Measurements from ENCODE around the gene CD3D.

The CD3D gene

GRCh38 chr11:118366287-118366686, 23.8 kb upstream of the CD3D start:
- TF ChIP-seq EP300 (IDR thresholded peaks at IDR 0.05; ENCODE audit: borderline replicate concordance) (no peak), RAD21 (IDR thresholded peaks at IDR 0.05; ENCODE audit: low read depth) (no peak), YY1 (IDR thresholded peaks at IDR 0.05; ENCODE audit: low read depth) (no peak), TCF12 (IDR thresholded peaks at IDR 0.05; ENCODE audit: low read depth) (no peak), TAF1 (IDR thresholded peaks at IDR 0.05; ENCODE audit: low read depth) (no peak), TEAD4 (IDR thresholded peaks at IDR 0.05) (no peak), CREB1 (IDR thresholded peaks at IDR 0.05; ENCODE audit: low read depth) (no peak)
- TF ChIP-seq, protein P1, sequence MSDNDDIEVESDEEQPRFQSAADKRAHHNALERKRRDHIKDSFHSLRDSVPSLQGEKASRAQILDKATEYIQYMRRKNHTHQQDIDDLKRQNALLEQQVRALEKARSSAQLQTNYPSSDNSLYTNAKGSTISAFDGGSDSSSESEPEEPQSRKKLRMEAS (IDR thresholded peaks at IDR 0.05), result no peak

DNA sequence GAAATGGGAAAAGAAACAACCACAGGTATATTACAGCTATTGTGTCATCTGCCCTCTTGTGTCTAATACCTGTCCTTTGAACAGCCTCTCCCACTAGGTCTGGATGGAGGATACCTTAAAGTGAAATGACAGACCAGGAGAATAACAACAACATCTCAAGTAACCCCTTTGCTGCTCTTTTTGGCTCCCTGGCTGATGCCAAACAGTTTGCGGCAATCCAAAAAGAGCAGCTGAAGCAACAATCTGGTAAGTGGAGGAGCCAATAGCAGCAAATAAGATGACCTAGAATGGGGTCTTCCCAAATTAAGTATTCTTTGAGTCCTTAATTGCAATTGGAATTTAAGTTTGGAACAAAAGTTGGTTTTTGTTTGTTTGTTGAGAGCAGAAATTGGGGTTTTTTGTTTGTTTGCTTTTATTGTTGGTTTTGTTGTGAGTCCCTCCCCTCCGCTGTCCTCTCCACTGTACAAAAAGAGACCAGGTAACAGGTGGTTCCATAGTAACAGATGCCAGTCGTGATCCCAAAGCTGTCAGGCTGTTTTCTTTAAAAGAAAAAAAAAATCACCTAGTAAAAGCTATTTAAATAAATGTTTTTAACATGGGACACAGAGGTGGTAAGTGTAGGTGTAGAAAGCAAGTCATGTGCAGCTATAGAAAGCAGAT, 22.6 kb upstream of the CD3D start:
- TF ChIP-seq TAF1 (IDR thresholded peaks at IDR 0.05; ENCODE audit: low read depth) (no peak), REST (IDR thresholded peaks at IDR 0.05; ENCODE audit: low read depth) (no peak), RAD21 (IDR thresholded peaks at IDR 0.05; ENCODE audit: low read depth) (no peak), EP300 (IDR thresholded peaks at IDR 0.05; ENCODE audit: borderline replicate concordance) (no peak), TCF12 (IDR thresholded peaks at IDR 0.05; ENCODE audit: low read depth) (no peak), YY1 (IDR thresholded peaks at IDR 0.05; ENCODE audit: low read depth) (no peak), NFIC (IDR thresholded peaks at IDR 0.05) (no peak)
- TF ChIP-seq, protein P1 (IDR thresholded peaks at IDR 0.05), result no peak

DNA sequence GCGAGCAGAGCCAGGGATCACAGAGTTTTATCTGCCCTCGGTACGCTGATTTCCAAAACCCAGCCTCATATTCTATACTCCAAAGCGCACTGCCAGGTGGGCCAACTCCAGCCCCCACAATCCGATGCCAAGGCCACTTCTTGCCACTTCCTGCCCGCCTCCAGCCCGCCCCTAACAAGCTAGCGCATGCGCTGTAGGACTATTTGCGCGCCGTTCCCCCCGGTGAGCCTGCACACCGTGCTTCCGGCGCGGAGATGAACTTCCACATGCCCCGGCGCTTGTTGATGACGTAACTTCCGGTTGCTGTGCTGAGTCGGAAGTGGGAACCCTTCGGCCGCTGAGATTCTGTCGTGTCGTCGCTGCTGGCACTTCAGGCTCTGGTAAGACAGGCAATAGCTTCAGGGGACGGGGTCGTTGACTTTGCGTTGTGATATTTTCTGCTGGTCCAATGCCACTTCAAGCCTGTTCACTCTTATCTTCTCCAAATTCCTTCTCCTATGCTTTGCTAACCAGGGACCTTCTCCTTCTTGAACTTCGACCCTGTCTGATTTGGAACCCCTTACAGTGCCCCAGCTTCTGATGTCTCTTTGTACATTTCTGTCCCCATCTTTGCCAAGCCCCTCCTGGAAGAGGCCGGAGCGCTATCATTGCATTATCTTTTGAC, 16.9 kb upstream of the CD3D start, which contains the start of gene UBE4A:
Gene UBE4A (plus strand): TSS at position 306 of the 664 bp plus-strand sequence. CDS start 5,481 bp downstream, outside the sequence.
- TF ChIP-seq TEAD4 (IDR thresholded peaks at IDR 0.05) (peak; percentile 58), USF1 (IDR thresholded peaks at IDR 0.05) (peak; percentile 38; the same call in 1 of the 2 replicates), EGR1 (IDR thresholded peaks at IDR 0.05) (no peak; the same call in 1 of the 2 replicates), CEBPB (IDR thresholded peaks at IDR 0.05) (no peak), EP300 (IDR thresholded peaks at IDR 0.05; ENCODE audit: borderline replicate concordance) (no peak), CREB1 (IDR thresholded peaks at IDR 0.05; ENCODE audit: low read depth) (peak; percentile 98), RAD21 (IDR thresholded peaks at IDR 0.05; ENCODE audit: low read depth) (no peak), REST (IDR thresholded peaks at IDR 0.05; ENCODE audit: low read depth) (no peak), TAF1 (IDR thresholded peaks at IDR 0.05; ENCODE audit: low read depth) (peak; percentile 64; the same call in 1 of the 2 replicates), ZBTB7A (IDR thresholded peaks at IDR 0.05; ENCODE audit: low read depth) (no peak), NFIC (IDR thresholded peaks at IDR 0.05) (no peak), YY1 (IDR thresholded peaks at IDR 0.05; ENCODE audit: low read depth) (0 out of 2 replicates have a peak, but pooled peaks have one; percentile 37), FOXM1 (IDR thresholded peaks at IDR 0.05; ENCODE audit: borderline replicate concordance, low read depth) (no peak), TCF12 (IDR thresholded peaks at IDR 0.05; ENCODE audit: low read depth) (peak; percentile 55; the same call in 1 of the 2 replicates)
- TF ChIP-seq, protein P1 (IDR thresholded peaks at IDR 0.05), result peak; percentile 80

- TF ChIP-seq NFIC (IDR thresholded peaks at IDR 0.05) (no peak), USF1 (IDR thresholded peaks at IDR 0.05) (no peak), ZBTB7A (IDR thresholded peaks at IDR 0.05; ENCODE audit: low read depth) (no peak), RAD21 (IDR thresholded peaks at IDR 0.05; ENCODE audit: low read depth) (no peak), EP300 (IDR thresholded peaks at IDR 0.05; ENCODE audit: borderline replicate concordance) (no peak), TAF1 (IDR thresholded peaks at IDR 0.05; ENCODE audit: low read depth) (no peak), EGR1 (IDR thresholded peaks at IDR 0.05) (no peak), REST (IDR thresholded peaks at IDR 0.05; ENCODE audit: low read depth) (no peak), CREB1 (IDR thresholded peaks at IDR 0.05; ENCODE audit: low read depth) (no peak), YY1 (IDR thresholded peaks at IDR 0.05; ENCODE audit: low read depth) (no peak)
Observed at GRCh38 chr11:118358071-118358470, 15.6 kb upstream of the CD3D start.
